Liver (tissue), 9 donors: ENCODE results near the gene HSPE1. TPM values are rescaled to one million over a fixed set of nuclear protein-coding genes. Genes with fewer than 3 reads are reported as not detected.
A peak's percentile ranks its signal among the peaks of the same experiment; 100 is the strongest.

Experiments used
- DNase-seq: peaks from one replicate; pipeline ENCODE4 v3.0.0-alpha.2; 2017; ENCODE audit warnings: low spot score
- H3K27ac ChIP-seq, 2 donors: one replicate each; pipeline ENCODE4 v1.7.0; 2013; ENCODE audit warnings: inconsistent platforms in 2 of 2, low read length in 2 of 2, control low read depth in 1 of 2, low read depth in 1 of 2, mild to moderate bottlenecking in 1 of 2
- H3K27me3 ChIP-seq, 4 donors: one replicate each; pipeline versions ENCODE4 v1.6.1 to v1.7.0; 2013; ENCODE audit warnings: low read length in 3 of 4, inconsistent platforms in 1 of 4, mild to moderate bottlenecking in 1 of 4, moderate library complexity in 1 of 4; ENCODE audit not compliant: control insufficient read depth in 4 of 4, insufficient read depth in 4 of 4
- H3K36me3 ChIP-seq, 4 donors: one replicate each; pipeline versions ENCODE4 v1.6.1 to v1.7.0; 2013; ENCODE audit warnings: low read length in 3 of 4, mild to moderate bottlenecking in 3 of 4, low read depth in 1 of 4, moderate library complexity in 1 of 4; ENCODE audit not compliant: control insufficient read depth in 4 of 4, insufficient read depth in 3 of 4
- H3K4me1 ChIP-seq, 4 donors: one replicate each; pipeline versions ENCODE4 v1.6.1 to v1.7.0; 2013; ENCODE audit warnings: low read length in 3 of 4, mild to moderate bottlenecking in 3 of 4, moderate library complexity in 1 of 4; ENCODE audit not compliant: control insufficient read depth in 4 of 4, insufficient read depth in 4 of 4
- H3K4me3 ChIP-seq, 3 donors: one replicate each; pipeline versions ENCODE4 v1.6.1 to v1.7.0; 2013; ENCODE audit warnings: low read length in 3 of 3, control low read depth in 1 of 3, low read depth in 1 of 3, mild to moderate bottlenecking in 1 of 3
- H3K9ac ChIP-seq, 2 donors: one replicate each; pipeline ENCODE4 v1.7.0; 2013; ENCODE audit warnings: low read length in 2 of 2, mild to moderate bottlenecking in 2 of 2, moderate library complexity in 2 of 2, control low read depth in 1 of 2, low read depth in 1 of 2
- H3K9me3 ChIP-seq, 4 donors: one replicate each; pipeline versions ENCODE4 v1.6.1 to v1.7.0; 2013; ENCODE audit warnings: low read length in 3 of 4; ENCODE audit not compliant: control insufficient read depth in 4 of 4
- ATF3 ChIP-seq: IDR thresholded peaks from 2 replicates; pipeline ENCODE4 v1.6.1; 2016; ENCODE audit warnings: antibody characterized with exemption
- CTCF ChIP-seq: fragments of 150-350 bp; IDR thresholded peaks from 2 replicates; pipeline ENCODE4 v1.5.1; 2017; ENCODE audit warnings: improper control_type of control experiment, low read depth, low read length; ENCODE audit not compliant: missing input control
- EGR1 ChIP-seq, 2 donors: IDR thresholded peaks; 2 replicates each; pipeline ENCODE4 v1.6.1; 2016 to 2018; ENCODE audit warnings: antibody characterized with exemption in 2 of 2, low read depth in 2 of 2
- FOXA1 ChIP-seq: IDR thresholded peaks from 2 replicates; pipeline ENCODE4 v1.6.1; 2016; ENCODE audit warnings: antibody characterized with exemption
- FOXA2 ChIP-seq: IDR thresholded peaks from 2 replicates; pipeline ENCODE4 v1.6.1; 2016; ENCODE audit warnings: antibody characterized with exemption
- GABPA ChIP-seq, 2 donors: IDR thresholded peaks in 1 of 2; conservative IDR thresholded peaks in 1 of 2; 2 replicates each; pipeline ENCODE4 v1.6.1; 2016; ENCODE audit warnings: antibody characterized with exemption in 2 of 2, mild to moderate bottlenecking in 1 of 2, moderate library complexity in 1 of 2
- HNF4A ChIP-seq, 2 donors: conservative IDR thresholded peaks; 2 replicates each; pipeline ENCODE4 v1.6.1; 2016; ENCODE audit warnings: antibody characterized with exemption in 2 of 2, mild to moderate bottlenecking in 2 of 2
- HNF4G ChIP-seq: IDR thresholded peaks from 2 replicates; pipeline ENCODE4 v1.6.1; 2016; ENCODE audit warnings: antibody characterized with exemption
- JUND ChIP-seq, 2 donors: IDR thresholded peaks; 2 replicates each; pipeline ENCODE4 v1.6.1; 2016; ENCODE audit warnings: antibody characterized with exemption in 2 of 2
- MAX ChIP-seq: IDR thresholded peaks from 2 replicates; pipeline ENCODE4 v1.6.1; 2016; ENCODE audit warnings: antibody characterized with exemption
- NR2F2 ChIP-seq: IDR thresholded peaks from 2 replicates; pipeline ENCODE4 v1.6.1; 2016; ENCODE audit warnings: antibody characterized with exemption
- RAD21 ChIP-seq, 2 donors: IDR thresholded peaks; 2 replicates each; pipeline ENCODE4 v1.6.1; 2016; ENCODE audit warnings: antibody characterized with exemption in 2 of 2, mild to moderate bottlenecking in 2 of 2
- REST ChIP-seq: IDR thresholded peaks from 2 replicates; pipeline ENCODE4 v1.6.1; 2016; ENCODE audit warnings: antibody characterized with exemption, mild to moderate bottlenecking
- RXRA ChIP-seq, 2 donors: IDR thresholded peaks; 2 replicates each; pipeline ENCODE4 v1.6.1; 2017 to 2018; ENCODE audit warnings: antibody characterized with exemption in 2 of 2, mild to moderate bottlenecking in 1 of 2
- SP1 ChIP-seq: IDR thresholded peaks from 2 replicates; pipeline ENCODE4 v1.6.1; 2018; ENCODE audit warnings: antibody characterized with exemption, mild to moderate bottlenecking
- TAF1 ChIP-seq: conservative IDR thresholded peaks from 2 replicates; pipeline ENCODE4 v1.6.1; 2016; ENCODE audit warnings: antibody characterized with exemption, mild to moderate bottlenecking
- YY1 ChIP-seq: IDR thresholded peaks from 2 replicates; pipeline ENCODE4 v1.6.1; 2016; ENCODE audit warnings: antibody characterized with exemption, mild to moderate bottlenecking
- ZBTB33 ChIP-seq: IDR thresholded peaks from 2 replicates; pipeline ENCODE4 v1.6.1; 2016; ENCODE audit warnings: antibody characterized with exemption
- WGBS: extraction: QIAGEN DNeasy Blood & Tissue Kit; methylation state at CpG from one replicate; pipeline ENCODE4 v1.1.7; 2013; 5-methylcytosine and 5-hydroxymethylcytosine counted together
- polyA plus RNA-seq, 2 donors: library from polyadenylated mRNA; stranded (reverse) in 1 of 2; unstranded in 1 of 2; fragments of 200-250 nt in 1 of 2; fragments of >200 nt in 1 of 2; fragmentation: Nextera tagmentation in 1 of 2; extraction: Ambion mirVana in 1 of 2; gene quantifications; one replicate each; pipeline versions ENCODE4 v1.2.1 to v1.2.3, GENCODE V29; 2013 to 2015
- total RNA-seq, 2 donors: library from RNA; depleted of rRNA; stranded (reverse); fragments of >200 nt; gene quantifications; one replicate each; pipeline ENCODE4 v1.2.3, GENCODE V29; 2014
- donor health status: healthy.
- donor health status: healthy.
- donor health status: healthy.
- donor health status: healthy.
- donor health status: healthy.

HSPE1 gene
- total and polyA plus RNA-seq, 4 donors = 88.2 to 347 (median 190) TPM

- Histone ChIP-seq H3K4me1 (peaks cover 2 to 25% (median 8%) of the 10 kb centered on the region in 4 donors), H3K27me3 (no peaks in the 10 kb centered on the region), H3K27ac (peak overlapping the region; percentile 100), H3K9me3 (no peaks in the 10 kb centered on the region), H3K4me3 (peak overlapping the region; percentile 44 to 81 (median 70)), H3K9ac (peak overlapping the region; percentile 90 to 97), H3K36me3 (no peaks in the 10 kb centered on the region)
- WGBS = under 1% methylated on average over 11 of the region's 11 CpGs
- DNase-seq = no peak
- no peak for TF ChIP-seq CTCF
- TF ChIP-seq FOXA2 = peak; percentile 18
- peak; percentile 16 for TF ChIP-seq NR2F2
- TF ChIP-seq TAF1 = peak; percentile 87
- peak; percentile 34 to 37 for TF ChIP-seq RAD21 (IDR thresholded peaks at IDR 0.05)
- peak in 1 of 2 donors; percentile 74 for TF ChIP-seq RXRA (IDR thresholded peaks at IDR 0.05)
- no peak for TF ChIP-seq ATF3
These were observed 47.4 kb upstream of the HSPE1 start for GRCh38 chr2:197452754-197453122.

- no peaks in the 10 kb centered on the region for H3K9me3 ChIP-seq
- peak within 1 kb of the TSS; percentile 70 to 96 (median 92) for H3K4me3 ChIP-seq
- H3K9ac ChIP-seq = peak within 1 kb of the TSS; percentile 96 to 100
- peaks cover 2 to 25% (median 8%) of the 10 kb centered on the region in 4 donors for H3K4me1 ChIP-seq
- DNase-seq = peak; percentile 97
- no peaks in the 10 kb centered on the region for H3K36me3 ChIP-seq
- WGBS = under 1% methylated on average over 70 of the region's 70 CpGs
- no peaks in the 10 kb centered on the region for H3K27me3 ChIP-seq
- peak within 1 kb of the TSS; percentile 100 for H3K27ac ChIP-seq
- TF ChIP-seq CTCF (peak; percentile 18), FOXA2 (no peak), RXRA (IDR thresholded peaks at IDR 0.05) (peak; percentile 70 to 79), HNF4G (no peak), NR2F2 (peak; percentile 13), RAD21 (IDR thresholded peaks at IDR 0.05) (no peak), ZBTB33 (peak; percentile 77), GABPA (IDR thresholded peaks at IDR 0.05 in 1 of 2, conservative IDR thresholded peaks at IDR 0.05 in 1 of 2) (peak; percentile 25 to 79), ATF3 (peak; percentile 60), SP1 (peak; percentile 92), REST (peak; percentile 89), TAF1 (peak; percentile 75), JUND (IDR thresholded peaks at IDR 0.05) (peak; percentile 71 to 91), YY1 (peak; percentile 95), MAX (peak; percentile 89), FOXA1 (peak; percentile 16), EGR1 (IDR thresholded peaks at IDR 0.05; ENCODE audit: low read depth in 2 of 2) (peak; percentile 73 to 87), HNF4A (conservative IDR thresholded peaks at IDR 0.05) (peak; percentile 53 to 56)
These were observed 46.9 kb upstream of the HSPE1 start, which contains the start of gene COQ10B for GRCh38 chr2:197453123-197453913. Gene COQ10B (plus strand): TSS chr2:197453552. CDS start chr2:197453561, 9 bp downstream.
